HG02884 (cell line): ENCODE measurements around the gene PI4KA.
A peak's percentile ranks its signal among the peaks of the same experiment; 100 is the strongest.

Experiments used
- ATAC-seq: cut with Tn5 transposase; IDR thresholded peaks from one replicate; pipeline ENCODE4 v1.9.1; 2021; ENCODE audit warnings: mild to moderate bottlenecking, moderate library complexity; ENCODE audit not compliant: unreplicated experiment

Gene PI4KA

DNA sequence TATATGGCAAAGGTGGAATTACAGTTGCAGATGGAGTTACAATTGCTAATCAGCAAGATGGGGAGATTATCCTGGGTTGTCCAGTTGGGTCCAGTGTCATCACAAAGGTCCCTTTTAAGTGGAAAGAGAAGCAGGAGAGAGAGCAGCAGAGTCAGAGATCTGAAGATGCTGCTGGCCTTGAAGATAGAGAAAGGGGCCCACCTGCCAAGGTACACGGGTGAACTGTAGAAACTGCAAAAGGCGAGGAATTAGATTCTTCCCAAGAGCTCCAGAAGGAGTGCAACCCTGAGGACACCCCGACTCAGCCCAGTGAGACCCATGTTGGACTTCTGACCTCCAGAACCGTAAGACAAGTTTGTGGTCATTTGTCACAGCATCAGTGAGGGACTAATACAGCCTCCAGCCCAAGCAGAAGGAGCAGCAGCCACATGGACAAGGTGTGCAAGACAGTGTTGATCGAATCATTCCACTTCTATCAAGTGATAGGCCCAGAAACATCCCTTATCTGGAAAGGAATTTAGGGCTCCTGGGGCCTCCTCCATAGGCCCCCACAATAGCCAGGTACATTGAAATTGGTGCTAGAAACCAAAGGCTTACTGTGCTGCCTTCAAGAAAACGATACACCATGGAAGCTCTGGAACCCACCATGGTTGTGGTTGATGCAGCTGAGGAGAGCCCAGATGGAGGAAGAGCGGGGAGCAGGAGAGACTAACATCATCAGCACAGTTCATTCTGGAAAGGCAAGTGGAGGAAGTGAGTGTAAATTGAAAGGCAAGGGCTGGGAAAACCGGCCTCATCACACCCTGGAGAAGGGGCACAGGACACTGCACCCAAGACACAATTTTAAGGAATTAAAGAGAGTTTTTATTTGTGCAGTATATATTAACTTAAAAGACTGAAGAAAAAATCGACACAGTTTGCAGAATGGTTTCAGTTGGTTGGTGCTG lies 23.5 kb upstream of the PI4KA start:
- ATAC-seq = no peak

DNA sequence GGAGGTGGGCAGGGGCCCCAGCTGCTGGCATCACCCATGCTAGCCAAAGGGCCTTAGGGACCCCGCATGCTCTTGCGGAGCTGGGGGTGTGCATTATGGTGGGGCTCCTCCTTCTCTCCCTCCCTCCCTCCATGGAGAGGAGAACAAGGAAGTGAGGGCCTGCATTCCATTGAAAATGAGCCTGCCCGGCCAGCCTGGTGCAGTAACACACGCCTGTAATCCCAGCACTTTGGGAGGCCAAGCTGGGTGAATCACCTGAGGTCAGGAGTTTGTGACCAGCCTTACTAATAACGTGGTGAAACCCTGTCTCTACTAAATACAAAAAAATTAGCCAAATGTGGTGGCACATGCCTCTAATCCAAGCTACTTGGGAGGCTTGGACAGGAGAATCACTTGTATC lies 22.6 kb upstream of the PI4KA start:
- ATAC-seq = no peak

DNA sequence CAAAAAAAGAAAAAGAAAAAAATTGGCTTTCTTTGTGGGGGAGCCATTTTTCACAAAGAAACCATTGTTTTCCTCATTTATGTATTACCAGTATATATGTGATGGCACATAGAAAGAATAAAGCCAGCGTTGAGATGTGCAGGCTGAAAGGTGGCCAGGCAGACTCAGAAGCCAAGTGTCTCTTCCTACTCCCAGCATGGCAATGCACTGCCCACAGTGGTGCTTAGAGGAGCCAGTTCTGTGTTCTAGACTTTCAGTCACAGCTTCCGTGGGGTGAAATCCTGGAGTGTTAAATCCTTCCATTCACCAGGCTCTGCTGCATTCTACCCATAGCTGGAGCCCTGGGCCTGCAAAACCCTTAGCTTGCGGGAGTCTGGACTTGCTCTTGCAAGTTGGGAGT lies 19.1 kb upstream of the PI4KA start:
- ATAC-seq = no peak

DNA sequence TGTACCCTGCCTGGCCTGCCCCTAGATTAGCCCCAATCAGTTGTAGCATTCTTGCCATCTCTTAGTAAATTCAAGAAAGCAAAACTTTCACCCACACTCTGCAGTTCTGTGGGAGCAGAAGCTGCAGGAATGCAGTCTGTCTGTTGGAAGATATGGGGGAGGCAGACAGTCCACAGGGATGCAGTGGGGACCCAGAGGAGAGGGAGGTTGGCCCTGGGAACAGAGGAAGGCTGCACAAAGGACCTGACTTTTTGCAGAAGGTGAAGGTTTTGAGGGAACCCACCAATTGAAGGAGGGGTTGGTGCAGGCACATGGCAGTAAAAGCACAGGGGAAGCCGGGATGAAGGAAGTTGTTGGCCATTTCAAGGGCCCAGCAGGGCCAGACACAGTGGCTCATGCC lies 16.7 kb upstream of the PI4KA start:
- no peak for ATAC-seq

DNA sequence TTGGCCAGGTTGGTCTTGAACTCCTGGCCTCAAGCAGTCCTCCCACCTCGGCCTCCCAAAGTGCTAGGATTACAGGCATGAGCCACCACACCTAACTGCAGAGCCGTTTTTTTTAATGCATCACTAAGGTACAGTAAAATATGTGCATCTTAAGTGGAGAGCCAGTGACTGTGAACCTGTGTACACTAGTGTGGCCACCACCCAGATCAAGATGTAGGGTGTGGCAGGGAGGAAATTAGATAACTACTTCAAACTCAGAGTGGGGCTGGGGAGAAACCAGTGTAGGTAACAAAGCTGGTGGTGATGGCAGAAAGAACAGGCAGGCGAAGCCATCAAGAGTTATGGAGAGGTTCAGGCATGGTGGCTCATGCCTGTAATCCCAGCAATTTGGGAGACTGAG lies 14.6 kb upstream of the PI4KA start:
- ATAC-seq = no peak

DNA sequence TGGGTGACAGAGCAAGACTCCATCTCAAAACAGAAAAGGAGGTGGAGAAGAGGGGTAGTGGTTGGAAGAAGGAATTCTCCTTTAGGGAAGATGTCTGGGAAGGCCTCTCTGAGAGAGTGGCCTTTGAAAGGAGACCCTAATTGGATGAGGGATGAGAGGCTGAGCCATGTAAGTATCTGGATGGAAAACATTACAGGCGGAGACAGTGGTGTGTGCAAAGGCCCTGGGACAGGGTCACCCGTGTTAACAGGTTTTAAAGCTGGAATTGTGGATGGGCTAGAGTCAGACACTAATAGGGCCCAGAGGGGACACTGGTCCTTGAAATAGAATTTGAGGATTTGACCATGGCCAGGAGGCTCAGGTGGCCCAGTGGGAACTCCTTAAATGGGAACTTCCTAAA lies 10.6 kb upstream of the PI4KA start:
- ATAC-seq = no peak

DNA sequence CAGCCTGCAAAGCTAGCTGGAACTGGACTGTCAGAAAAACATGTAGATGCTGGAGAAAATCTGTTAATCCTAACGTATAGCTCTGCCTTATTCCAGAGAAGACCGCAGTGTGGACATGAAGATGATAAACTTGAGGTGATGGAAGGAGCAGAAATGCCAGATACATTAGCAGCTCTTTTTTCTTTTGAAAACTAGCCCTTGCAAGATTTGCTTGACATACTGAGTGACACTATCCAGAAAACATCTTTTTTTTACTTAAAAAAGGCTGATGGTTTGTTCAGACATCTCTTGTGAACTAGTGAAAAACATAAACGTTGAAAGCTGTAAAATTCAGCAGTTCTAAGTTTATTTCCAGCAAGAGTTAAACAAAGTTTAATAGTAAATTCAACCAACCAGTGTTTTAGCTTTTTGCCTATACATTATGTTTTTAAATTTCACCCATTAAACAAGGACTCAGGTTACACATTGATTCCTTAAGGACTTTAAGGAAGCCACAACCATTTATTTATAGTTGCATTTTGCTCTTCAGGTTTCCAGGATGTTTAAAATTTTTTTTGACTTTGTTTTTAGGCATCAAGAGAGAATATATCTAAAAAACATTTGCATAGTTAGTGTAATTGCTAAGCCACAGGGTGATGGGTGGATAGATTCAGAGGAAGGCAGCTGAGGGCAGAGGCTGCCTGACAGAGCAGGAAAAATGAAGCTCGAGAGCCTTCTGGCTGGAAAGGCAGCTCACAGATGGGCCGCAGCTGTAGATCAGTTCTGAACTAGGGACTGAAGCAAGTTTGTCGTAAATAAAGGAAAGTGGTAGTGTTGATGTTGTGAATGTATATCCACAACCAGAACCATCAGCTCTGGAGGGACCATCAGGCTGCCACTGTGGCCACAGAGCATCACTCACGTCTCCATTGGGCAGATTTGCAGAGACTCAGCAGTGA lies 9.7 kb upstream of the PI4KA start:
- ATAC-seq = no peak

DNA sequence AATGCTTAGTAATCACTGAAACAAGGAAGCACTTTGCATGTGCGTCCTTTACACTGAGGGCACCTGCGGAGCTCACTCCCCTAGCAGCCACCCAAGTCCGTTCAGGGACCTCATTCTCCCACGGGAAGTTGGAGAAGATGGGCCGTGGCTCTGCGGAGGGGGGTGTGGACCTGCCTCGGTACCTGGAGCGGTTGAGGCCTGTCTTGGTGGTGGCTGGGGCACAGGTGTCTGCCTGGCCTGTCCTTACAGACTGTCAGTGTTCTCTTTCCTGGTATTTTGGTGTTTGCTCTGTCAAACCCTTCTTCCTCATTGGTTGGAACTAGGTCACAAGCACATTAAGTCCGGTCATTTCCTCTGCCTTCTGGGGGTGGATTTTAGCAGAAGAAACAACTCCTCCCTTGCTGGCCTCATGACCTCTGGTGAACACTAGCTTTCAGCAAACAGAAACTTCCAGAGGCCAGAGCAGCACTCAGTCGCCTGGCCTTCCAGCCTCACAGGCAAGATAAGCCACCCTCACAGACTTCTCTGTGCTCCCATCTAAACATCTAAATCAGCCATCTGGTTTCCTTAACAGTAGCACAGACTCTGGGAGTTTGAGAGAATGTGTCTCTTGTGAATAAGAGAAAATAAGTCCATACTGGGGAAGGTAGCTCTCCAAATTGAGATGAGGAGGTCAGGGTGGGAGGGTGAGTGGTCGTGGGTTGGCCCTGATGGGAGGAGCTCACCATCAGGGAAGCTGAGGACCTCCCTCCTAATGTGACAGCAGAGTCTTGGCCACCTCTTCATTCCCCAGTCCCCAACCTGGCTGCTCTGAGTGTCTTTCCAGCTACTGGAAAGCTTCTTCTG lies 8.8 kb upstream of the PI4KA start:
- ATAC-seq = no peak

DNA sequence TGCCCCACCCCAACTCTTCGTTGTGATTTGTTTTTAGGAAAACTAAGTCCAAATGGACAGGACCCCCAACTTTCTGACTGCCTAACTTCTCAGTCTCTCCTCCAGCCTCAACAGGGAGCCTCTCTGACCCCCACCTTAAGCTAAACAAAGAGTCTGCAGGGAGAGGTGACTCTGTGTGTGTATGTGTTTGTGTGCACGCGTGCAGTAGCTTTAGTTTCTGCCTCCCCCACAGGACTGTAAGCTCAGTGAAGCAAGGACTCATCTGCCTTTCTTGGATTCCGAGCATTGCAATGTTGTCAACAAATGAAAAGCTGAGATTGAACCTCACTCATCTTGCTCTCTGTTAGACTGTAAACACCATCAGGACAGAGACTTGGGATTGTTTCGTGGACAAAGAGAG lies 8.1 kb upstream of the PI4KA start:
- no peak for ATAC-seq

DNA sequence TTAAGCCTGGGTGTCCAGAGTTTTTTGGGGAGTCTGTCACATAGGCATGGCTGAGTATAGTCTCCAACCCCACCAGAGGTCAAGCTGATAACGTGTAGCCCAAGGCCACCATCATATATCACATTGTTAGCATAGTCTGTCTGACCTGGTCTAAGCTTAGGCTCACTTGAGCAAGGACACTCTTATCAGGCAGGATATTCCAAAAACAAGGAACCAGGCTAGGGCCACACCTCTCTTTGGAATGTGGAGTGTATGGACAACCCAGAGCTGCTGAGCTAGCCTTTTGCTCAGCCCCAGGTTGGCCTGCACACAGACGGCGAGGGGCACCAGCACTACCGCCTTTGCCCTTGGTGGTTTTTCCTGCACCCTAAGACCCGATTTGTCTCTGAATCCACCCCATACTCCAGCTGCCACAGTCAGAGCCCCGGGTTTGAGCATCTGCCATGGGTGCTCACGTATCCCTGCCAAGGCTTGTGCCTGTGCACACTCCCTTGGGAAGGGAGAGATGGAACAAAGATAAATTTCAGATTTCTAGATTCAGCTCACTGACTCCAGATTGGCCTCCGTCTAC lies 7.3 kb upstream of the PI4KA start:
- ATAC-seq = no peak

DNA sequence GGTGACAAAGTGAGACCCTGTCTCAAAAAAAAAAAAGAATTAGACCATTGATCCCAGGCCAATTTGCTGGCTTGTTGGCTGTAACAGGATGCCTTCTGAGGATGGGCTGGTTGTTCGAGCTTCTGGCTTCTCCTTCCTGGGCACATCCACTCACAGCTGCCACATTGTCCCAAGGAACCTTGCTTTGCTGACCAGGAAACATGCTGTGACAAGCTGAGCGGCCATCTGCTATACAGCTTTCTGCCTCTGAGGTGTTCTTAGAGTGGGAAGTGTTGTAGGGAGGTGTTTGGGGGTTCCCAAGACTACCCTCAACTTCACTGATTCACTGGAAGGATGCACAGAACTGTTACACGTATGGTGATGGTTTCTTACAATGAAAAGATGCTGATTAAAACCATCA lies 6.7 kb upstream of the PI4KA start:
- ATAC-seq = no peak

DNA sequence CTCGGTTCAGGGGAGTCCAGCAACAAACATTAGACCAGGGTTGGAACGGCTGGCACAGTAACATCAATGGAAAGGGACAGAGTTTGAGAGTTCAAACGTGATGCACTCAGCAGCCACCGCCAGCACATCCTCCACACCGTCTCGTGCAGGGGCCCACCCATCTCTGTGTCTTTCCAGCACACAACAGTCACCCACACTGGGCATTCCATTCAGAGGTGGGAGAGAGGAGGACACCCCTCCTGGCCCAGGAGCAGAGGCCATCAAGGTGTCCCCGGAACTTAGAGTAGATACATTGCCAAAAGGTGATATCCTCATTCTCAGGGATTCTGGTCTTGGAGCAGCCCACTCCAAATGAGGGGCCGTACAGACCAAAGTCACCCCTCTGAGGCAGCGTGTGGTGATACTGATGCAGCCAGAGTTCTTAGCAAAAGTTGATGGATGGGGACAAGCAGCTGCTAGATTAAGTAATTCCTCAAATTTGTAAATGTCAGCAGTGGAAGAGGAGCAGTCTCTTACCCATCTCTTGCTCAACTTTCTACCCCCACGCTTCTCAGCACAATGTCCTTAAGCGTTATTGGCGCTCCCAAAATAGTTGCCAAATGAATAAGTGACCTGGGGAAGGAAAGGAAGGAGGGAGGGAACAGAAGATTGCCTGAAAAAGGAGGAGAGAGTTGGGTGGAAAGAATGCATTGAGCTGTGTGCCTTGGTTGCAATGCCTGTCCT lies 5.7 kb upstream of the PI4KA start:
- no peak for ATAC-seq

DNA sequence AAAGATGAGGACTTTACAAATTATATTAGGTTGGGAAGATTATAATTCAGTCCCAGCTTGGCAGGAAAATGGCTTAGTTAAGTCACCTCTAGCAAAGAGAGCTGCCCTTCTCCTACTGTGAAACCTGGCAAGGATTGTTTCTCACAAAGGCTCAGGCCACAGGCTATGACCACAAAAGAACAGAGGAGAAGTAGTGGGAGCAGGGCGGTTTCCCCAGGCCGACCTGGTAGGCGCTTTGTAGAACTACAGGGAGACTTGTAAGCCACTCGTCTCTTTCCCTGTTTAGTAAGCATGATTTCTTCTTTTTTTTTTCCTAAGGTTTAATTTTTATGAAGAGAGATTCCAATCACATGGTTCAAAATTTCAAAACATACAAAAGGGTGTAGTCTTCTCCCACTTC lies 4.8 kb upstream of the PI4KA start:
- ATAC-seq = no peak

DNA sequence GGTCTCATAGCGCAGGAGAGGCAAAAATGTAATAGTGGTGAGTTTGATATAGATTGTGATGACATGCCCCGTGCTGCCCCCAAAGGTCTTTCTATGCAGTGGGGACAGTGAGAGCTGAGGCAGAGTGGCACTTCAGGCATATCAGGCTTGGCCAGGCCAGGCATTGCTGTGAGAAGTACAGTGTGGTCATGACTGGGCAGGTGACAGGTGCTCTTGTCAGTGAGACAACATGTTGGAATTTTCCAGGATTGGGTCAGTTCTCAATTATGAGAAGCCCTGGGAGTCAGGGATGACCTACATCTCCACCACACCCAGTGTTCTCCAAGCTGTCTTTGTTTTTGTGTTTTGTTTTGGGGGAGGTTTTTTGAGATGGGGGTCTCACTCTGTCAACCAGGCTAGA lies 3.9 kb upstream of the PI4KA start:
- ATAC-seq = no peak

DNA sequence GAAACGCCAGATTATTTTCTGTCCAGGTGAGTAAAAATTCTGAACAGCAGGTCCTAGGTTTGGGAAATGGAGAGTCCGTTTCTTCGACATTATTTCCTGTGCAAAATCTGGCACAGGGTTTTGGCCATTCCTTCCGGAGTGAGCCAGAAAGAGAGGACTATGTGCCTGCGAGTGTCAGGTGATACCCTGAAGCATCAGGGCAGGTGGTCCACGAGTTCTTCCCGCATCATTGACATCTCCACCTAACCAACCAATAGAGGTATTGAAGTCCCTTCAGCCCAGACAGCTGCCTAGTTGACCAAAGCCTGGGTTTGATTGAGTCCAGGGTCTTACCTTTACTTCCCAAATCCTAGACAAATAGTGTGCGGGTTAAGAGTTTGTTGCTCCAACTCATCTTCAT lies 1.0 kb upstream of the PI4KA start:
- ATAC-seq = no peak

DNA sequence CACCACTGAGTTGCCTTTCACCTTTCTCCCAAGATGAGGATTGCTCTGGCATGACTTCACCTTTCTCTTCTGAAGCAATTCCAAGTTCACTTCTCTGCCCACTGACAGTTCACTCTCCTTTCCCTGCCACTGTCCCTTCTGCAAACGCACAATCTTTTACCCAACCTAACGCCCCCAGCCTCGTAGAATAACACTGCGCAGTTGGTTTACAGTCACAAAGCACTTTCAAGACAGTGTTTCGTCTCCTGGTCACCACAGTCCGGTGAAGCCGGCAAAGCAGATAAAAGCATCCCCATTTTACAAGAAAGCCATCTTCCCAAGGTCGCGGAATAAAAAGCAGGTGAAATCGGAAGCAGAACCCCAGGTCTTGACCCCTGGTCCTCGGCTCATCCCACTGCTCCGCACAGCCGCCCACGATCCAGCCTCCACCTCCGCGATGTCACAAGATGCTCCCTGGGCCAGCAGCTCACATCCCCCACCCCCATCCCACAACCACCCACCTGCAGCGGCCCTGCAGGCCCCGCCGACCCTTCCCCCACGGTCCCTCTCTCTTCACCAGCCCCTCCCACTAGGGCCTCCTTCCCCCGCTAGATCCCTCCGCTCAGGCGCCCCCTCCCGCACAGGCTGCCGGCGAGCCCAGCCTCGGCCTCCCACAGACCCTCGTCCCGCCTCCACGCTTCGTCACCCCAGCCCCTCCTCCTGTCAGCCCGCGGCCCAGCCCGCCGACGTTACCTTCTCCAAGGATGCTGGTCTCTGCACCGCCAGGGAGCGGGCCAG lies 585 bp downstream of the PI4KA start:
- peak; percentile 42 for ATAC-seq

DNA sequence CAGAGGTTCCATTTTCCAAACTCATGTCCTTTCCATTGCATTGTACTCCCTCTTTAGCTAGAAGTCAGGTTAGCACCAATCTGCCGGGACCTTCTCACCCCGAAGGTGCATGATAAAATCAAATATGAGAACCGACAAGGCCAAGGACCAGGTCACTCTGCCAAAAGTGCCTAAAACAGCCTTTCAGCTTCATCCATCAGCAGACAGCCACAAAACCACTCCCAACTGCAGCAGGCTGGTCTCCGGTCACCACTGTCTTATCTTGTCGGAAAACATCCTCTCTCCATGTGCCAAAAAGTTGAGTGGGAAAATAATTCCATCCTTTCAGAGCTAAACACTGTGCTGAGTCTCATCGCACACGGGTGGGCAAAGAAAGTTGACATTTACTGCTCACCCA lies 1.4 kb downstream of the PI4KA start:
- ATAC-seq = no peak

DNA sequence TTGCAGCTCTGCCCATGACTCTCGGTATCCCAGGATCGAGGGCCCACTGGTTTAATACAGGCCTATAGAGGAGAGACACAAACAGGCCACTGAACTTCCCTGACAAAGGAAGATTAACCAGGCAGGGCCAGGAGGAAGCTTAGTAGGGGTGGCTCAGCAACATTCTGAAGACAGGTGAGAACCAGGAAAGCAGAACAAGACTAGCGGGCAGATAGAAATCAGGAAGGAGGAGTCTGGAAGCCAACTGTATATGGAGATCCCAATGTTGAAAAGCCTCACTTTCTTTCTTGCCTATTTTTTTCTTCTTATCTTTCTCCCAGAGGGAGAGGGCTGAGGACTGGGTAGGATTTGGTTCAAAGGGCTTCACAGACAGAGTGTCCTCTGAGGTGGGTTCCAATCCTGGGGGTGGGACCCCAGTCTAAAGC lies 5.4 kb downstream of the PI4KA start:
- no peak for ATAC-seq

DNA sequence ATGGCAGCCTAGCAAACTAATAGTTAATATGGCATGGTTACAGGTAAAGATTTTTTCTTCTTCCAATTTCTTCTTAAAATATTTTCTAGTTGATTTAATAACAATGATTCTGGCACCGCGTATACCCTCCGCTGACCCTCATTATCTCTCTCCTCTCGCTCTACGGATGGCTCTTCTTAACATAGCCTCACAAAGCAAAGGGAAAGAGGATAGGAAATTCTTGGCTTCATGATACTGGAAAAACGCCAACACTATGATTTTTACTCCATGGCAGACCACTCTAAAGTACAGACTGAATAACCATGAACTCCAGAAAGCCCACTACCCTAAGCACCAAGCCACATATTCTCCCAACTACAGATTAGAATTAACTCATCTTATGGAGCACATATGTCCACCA lies 6.1 kb downstream of the PI4KA start:
- ATAC-seq = no peak
